Suprapubic skin (tissue), 4 donors: ENCODE measurements around the gene SH3BP4. TPM values are rescaled to one million over a fixed set of nuclear protein-coding genes. Genes with fewer than 3 reads are reported as not detected.

Source experiments
- DNase-seq, 2 donors: peaks; one replicate each; pipeline ENCODE4 v3.0.0-alpha.2; 2019; ENCODE audit warnings: low spot score in 2 of 2
- H3K27ac ChIP-seq: fragments of 200-600 bp; sonication (generic); one replicate; pipeline ENCODE4 v1.5.1; 2019
- H3K27me3 ChIP-seq: fragments of 200-600 bp; sonication (generic); one replicate; pipeline ENCODE4 v1.5.1; 2019
- H3K36me3 ChIP-seq: fragments of 200-600 bp; sonication (generic); one replicate; pipeline ENCODE4 v1.5.1; 2019
- H3K4me1 ChIP-seq: fragments of 200-600 bp; sonication (generic); one replicate; pipeline ENCODE4 v1.5.1; 2019
- H3K4me3 ChIP-seq: fragments of 200-600 bp; sonication (generic); one replicate; pipeline ENCODE4 v1.5.1; 2019; ENCODE audit warnings: mild to moderate bottlenecking
- H3K9me3 ChIP-seq: fragments of 200-600 bp; sonication (generic); one replicate; pipeline ENCODE4 v1.5.1; 2019
- CTCF ChIP-seq, 2 donors: fragments of 200-600 bp in 1 of 2; fragments of 450-650 bp in 1 of 2; sonication (generic) in 1 of 2; IDR thresholded peaks; one replicate each; pipeline ENCODE4 v1.5.1; 2016 to 2019; ENCODE audit warnings: antibody characterized with exemption in 2 of 2, mild to moderate bottlenecking in 1 of 2, moderate library complexity in 1 of 2
- EP300 ChIP-seq: sonication (generic); formaldehyde crosslinking; IDR thresholded peaks from one replicate; pipeline ENCODE4 v1.6.1; 2017; ENCODE audit warnings: antibody characterized with exemption
- POLR2A ChIP-seq, 2 donors: fragments of 450-650 bp; IDR thresholded peaks; one replicate each; pipeline ENCODE4 v1.6.1; 2017; ENCODE audit warnings: antibody characterized with exemption in 2 of 2, mild to moderate bottlenecking in 2 of 2, moderate library complexity in 2 of 2
- POLR2AphosphoS5 ChIP-seq, 3 donors: sonication (generic); formaldehyde crosslinking; IDR thresholded peaks; one replicate each; pipeline ENCODE4 v1.6.1; 2017; ENCODE audit warnings: antibody characterized with exemption in 3 of 3
- WGBS: methylation state at CpG from one replicate; pipeline ENCODE4 v1.1.5; 2018; 5-methylcytosine and 5-hydroxymethylcytosine counted together
- total RNA-seq, 4 donors: library from RNA; depleted of rRNA; stranded (reverse); fragments of >200 nt; gene quantifications; one replicate each; pipeline ENCODE4 v1.1.0, GENCODE V29; 2016

Gene SH3BP4
- total RNA-seq, 4 donors from 2014 or later, result 38.6 to 82.6 (median 58.6) TPM

- Histone ChIP-seq H3K9me3 (no peaks in the 10 kb centered on the region), H3K27me3 (no peaks in the 10 kb centered on the region), H3K4me1 (peaks cover 27% of the 10 kb centered on the region), H3K4me3 (no peak overlapping the region), H3K27ac (no peak overlapping the region), H3K36me3 (no peaks in the 10 kb centered on the region)
- no peak for TF ChIP-seq EP300
- TF ChIP-seq POLR2A (IDR thresholded peaks at IDR 0.05), result no peak
- no peak for TF ChIP-seq POLR2AphosphoS5 (IDR thresholded peaks at IDR 0.05)
- no peak for TF ChIP-seq CTCF (IDR thresholded peaks at IDR 0.05)
- DNase-seq, result peak in 1 of 2 donors; percentile 50
- 96% methylated on average over 4 of the region's 5 CpGs for WGBS
These were observed 16.0 kb downstream of the SH3BP4 start for GRCh38 chr2:234967870-234968208.

- Histone ChIP-seq H3K4me1 (peaks cover 23% of the 10 kb centered on the region), H3K9me3 (no peaks in the 10 kb centered on the region), H3K27ac (no peak overlapping the region), H3K4me3 (no peak overlapping the region), H3K27me3 (no peaks in the 10 kb centered on the region), H3K36me3 (no peaks in the 10 kb centered on the region)
- TF ChIP-seq POLR2A (IDR thresholded peaks at IDR 0.05) (no peak), POLR2AphosphoS5 (IDR thresholded peaks at IDR 0.05) (no peak), EP300 (no peak), CTCF (IDR thresholded peaks at IDR 0.05) (no peak)
- DNase-seq, result no peak
- WGBS, result 55% methylated on average over 14 of the region's 14 CpGs
These were observed 17.0 kb downstream of the SH3BP4 start for GRCh38 chr2:234968631-234969305.

- Histone ChIP-seq H3K27ac (peak overlapping the region; percentile 16), H3K4me3 (no peak overlapping the region), H3K27me3 (no peaks in the 10 kb centered on the region), H3K36me3 (no peaks in the 10 kb centered on the region), H3K4me1 (peaks cover 21% of the 10 kb centered on the region), H3K9me3 (no peaks in the 10 kb centered on the region)
- 68% methylated on average over 17 of the region's 17 CpGs for WGBS
- TF ChIP-seq EP300 (no peak), CTCF (IDR thresholded peaks at IDR 0.05) (no peak), POLR2AphosphoS5 (IDR thresholded peaks at IDR 0.05) (no peak), POLR2A (IDR thresholded peaks at IDR 0.05) (no peak)
- DNase-seq, result no peak
These were observed 17.7 kb downstream of the SH3BP4 start for GRCh38 chr2:234969306-234970098.

- no peaks in the 10 kb centered on the region for H3K36me3 ChIP-seq
- no peak overlapping the region for H3K27ac ChIP-seq
- TF ChIP-seq POLR2AphosphoS5 (IDR thresholded peaks at IDR 0.05) (no peak), EP300 (no peak), CTCF (IDR thresholded peaks at IDR 0.05) (no peak), POLR2A (IDR thresholded peaks at IDR 0.05) (no peak)
- DNase-seq, result no peak
- H3K27me3 ChIP-seq, result no peaks in the 10 kb centered on the region
- H3K9me3 ChIP-seq, result no peaks in the 10 kb centered on the region
- no peak overlapping the region for H3K4me3 ChIP-seq
- peaks cover 24% of the 10 kb centered on the region for H3K4me1 ChIP-seq
- 78% methylated on average over 7 of the region's 7 CpGs for WGBS
These were observed 18.3 kb downstream of the SH3BP4 start for GRCh38 chr2:234970099-234970440.

- 46% methylated on average over 13 of the region's 13 CpGs for WGBS
- Histone ChIP-seq H3K4me3 (no peak overlapping the region), H3K36me3 (no peaks in the 10 kb centered on the region), H3K27me3 (no peaks in the 10 kb centered on the region), H3K4me1 (peaks cover 24% of the 10 kb centered on the region), H3K27ac (no peak overlapping the region), H3K9me3 (no peaks in the 10 kb centered on the region)
- TF ChIP-seq POLR2A (IDR thresholded peaks at IDR 0.05), result no peak
- no peak for TF ChIP-seq EP300
- TF ChIP-seq POLR2AphosphoS5 (IDR thresholded peaks at IDR 0.05), result no peak
- TF ChIP-seq CTCF (IDR thresholded peaks at IDR 0.05), result no peak
- no peak for DNase-seq
These were observed 18.7 kb downstream of the SH3BP4 start for GRCh38 chr2:234970477-234970882.
